KMS-11 (cell line): ENCODE measurements around the gene PAK6.

Experiments
- H2AFZ ChIP-seq: fragments of 200-600 bp; sonication (generic); 2 replicates; pipeline ENCODE4 v1.6.1; 2016; ENCODE audit warnings: antibody characterized with exemption, mixed run types, low read depth
- H3K27ac ChIP-seq: fragments of 200-600 bp; sonication (generic); 2 replicates; pipeline ENCODE4 v1.6.1; 2016; ENCODE audit warnings: mild to moderate bottlenecking, mixed run types
- H3K27me3 ChIP-seq: fragments of 200-600 bp; sonication (generic); 2 replicates; pipeline ENCODE4 v1.6.1; 2017; ENCODE audit warnings: mild to moderate bottlenecking, low read depth, mixed run types, moderate library complexity; ENCODE audit not compliant: insufficient read depth
- H3K36me3 ChIP-seq: fragments of 200-600 bp; sonication (generic); 2 replicates; pipeline ENCODE4 v1.6.1; 2017; ENCODE audit warnings: mild to moderate bottlenecking, mixed run types; ENCODE audit not compliant: insufficient read depth
- H3K4me1 ChIP-seq: fragments of 200-600 bp; sonication (generic); 2 replicates; pipeline ENCODE4 v1.6.1; 2016; ENCODE audit warnings: mild to moderate bottlenecking, low read depth, mixed run types; ENCODE audit not compliant: poor library complexity, severe bottlenecking
- H3K4me2 ChIP-seq: fragments of 200-600 bp; sonication (generic); 2 replicates; pipeline ENCODE4 v1.7.0; 2016; ENCODE audit warnings: mild to moderate bottlenecking, mixed run types
- H3K4me3 ChIP-seq: fragments of 200-600 bp; sonication (generic); IDR thresholded peaks from 2 replicates; pipeline ENCODE4 v1.6.1; 2017; ENCODE audit warnings: low read depth, low read length, mixed read lengths; ENCODE audit not compliant: insufficient read depth
- H3K79me2 ChIP-seq: fragments of 200-600 bp; sonication (generic); 2 replicates; pipeline ENCODE4 v1.6.1; 2016; ENCODE audit warnings: low read depth, mixed run types; ENCODE audit not compliant: insufficient read depth
- H3K9ac ChIP-seq: fragments of 200-600 bp; sonication (generic); 2 replicates; pipeline ENCODE4 v1.6.1; 2016; ENCODE audit warnings: mild to moderate bottlenecking, mixed run types
- H4K20me1 ChIP-seq: fragments of 200-600 bp; sonication (generic); 2 replicates; pipeline ENCODE4 v1.6.1; 2016; ENCODE audit warnings: mild to moderate bottlenecking, mixed run types; ENCODE audit not compliant: insufficient read depth
- CTCF ChIP-seq: fragments of 200-600 bp; sonication (generic); conservative IDR thresholded peaks from 2 replicates; pipeline ENCODE4 v1.6.1; 2017; ENCODE audit warnings: low read depth, mild to moderate bottlenecking, antibody characterized with exemption, low read length, moderate library complexity, mixed read lengths

PAK6 gene

GRCh38 chr15:40239404-40239692 is 485 bp downstream of the PAK6 start:
- Histone ChIP-seq H3K9ac (no peak overlapping the region), H3K4me3 (no peak overlapping the region), H2AFZ (no peak overlapping the region), H3K79me2 (no peaks in the 10 kb centered on the region), H3K4me1 (peaks cover 9% of the 10 kb centered on the region), H3K36me3 (no peaks in the 10 kb centered on the region), H3K27me3 (no peaks in the 10 kb centered on the region), H3K4me2 (no peak overlapping the region), H3K27ac (no peak overlapping the region), H4K20me1 (no peaks in the 10 kb centered on the region)
- TF ChIP-seq CTCF: no peak

- Histone ChIP-seq H4K20me1 (no peaks in the 10 kb centered on the region), H3K36me3 (no peaks in the 10 kb centered on the region), H3K27ac (no peak overlapping the region), H3K27me3 (no peaks in the 10 kb centered on the region), H2AFZ (no peak overlapping the region), H3K9ac (no peak overlapping the region), H3K79me2 (no peaks in the 10 kb centered on the region), H3K4me1 (peaks cover 3% of the 10 kb centered on the region), H3K4me2 (no peak overlapping the region), H3K4me3 (no peak overlapping the region)
- no peak for TF ChIP-seq CTCF
Measured at GRCh38 chr15:40239693-40240618, 1.1 kb downstream of the PAK6 start.

DNA sequence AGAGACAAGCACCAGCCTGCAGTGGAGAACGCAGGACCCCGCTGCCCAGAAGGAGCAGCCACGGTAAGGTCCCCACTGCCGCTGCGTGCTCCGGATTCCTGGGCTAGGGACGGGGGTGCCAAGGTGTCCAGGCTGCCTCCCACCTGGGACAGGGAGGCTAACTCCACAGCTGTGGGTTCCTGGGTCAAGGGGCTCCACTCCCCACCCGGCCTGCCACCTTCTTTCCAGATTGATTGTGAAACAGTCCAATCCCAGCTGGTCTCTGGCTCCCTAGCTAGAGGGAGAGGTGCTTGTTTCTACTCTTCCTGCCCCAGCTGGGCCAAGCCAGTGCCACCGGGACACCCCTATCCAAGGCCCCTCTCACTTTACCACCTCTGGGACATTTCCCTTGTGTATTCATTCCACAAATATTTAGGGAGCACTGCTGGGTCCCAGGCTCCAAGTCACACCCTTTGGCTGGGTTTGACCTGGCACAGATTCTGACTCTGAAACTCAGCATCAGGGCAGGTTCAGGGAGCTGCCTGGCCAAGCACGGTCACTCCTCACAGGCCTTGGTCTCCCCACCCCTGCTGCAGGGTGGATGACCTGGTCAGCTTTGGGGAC is 1.9 kb downstream of the PAK6 start:
- no peak overlapping the region for H3K4me2 ChIP-seq
- no peaks in the 10 kb centered on the region for H3K4me1 ChIP-seq
- no peaks in the 10 kb centered on the region for H3K27me3 ChIP-seq
- no peaks in the 10 kb centered on the region for H3K36me3 ChIP-seq
- no peak for TF ChIP-seq CTCF
- H3K79me2 ChIP-seq: no peaks in the 10 kb centered on the region
- H4K20me1 ChIP-seq: no peaks in the 10 kb centered on the region
- H3K9ac ChIP-seq: no peak overlapping the region
- H2AFZ ChIP-seq: no peak overlapping the region
- H3K27ac ChIP-seq: no peak overlapping the region
- no peak overlapping the region for H3K4me3 ChIP-seq

DNA sequence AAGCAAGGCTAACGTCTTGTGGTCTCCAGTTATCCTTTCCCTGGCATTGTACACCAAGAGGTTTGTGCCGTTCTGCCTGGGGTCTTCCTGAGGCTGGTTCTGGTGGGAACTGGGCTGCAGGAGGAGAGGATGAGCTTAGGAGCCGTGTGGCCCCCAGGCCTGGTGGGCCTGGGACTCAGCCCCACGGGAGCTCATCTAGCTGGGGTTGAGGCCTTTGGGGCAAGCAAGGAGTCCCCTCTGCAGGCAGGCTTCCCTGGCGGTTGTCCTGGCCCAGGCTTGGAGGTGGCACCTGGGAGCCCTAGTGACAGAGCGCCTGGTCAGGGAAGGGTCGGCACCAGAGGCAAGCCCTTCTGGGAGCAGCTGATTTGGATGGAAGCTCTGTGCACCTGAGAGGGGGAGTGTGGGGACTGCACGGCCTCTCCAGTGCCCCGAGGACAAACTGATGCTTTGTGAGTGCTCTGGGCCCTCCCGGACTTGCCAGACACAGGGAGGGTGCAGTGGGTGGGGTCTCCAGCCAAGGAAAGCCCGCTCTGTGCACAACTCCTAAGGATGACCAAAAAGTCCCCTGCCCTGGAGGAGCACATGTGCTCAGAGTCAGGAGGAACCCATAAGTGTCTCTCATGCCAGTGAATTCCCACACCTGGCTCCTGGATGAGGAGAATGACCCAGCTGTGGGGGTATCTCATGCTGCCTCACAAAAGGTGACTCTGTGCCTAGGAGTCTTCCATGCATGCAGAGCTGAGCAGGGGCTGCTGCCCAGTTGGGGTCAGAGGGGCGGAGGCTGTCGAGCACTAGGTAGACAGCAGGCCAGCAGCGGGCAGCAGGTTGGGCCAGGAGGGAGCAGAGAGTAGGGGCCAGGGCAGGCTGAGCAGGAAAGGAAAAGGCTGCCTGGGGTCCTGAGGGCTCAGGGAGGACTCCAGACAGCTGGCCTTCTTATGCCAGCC is 2.7 kb downstream of the PAK6 start:
- no peak for TF ChIP-seq CTCF
- Histone ChIP-seq H3K79me2 (no peaks in the 10 kb centered on the region), H2AFZ (no peak overlapping the region), H3K27ac (no peak overlapping the region), H3K4me3 (no peak overlapping the region), H3K9ac (no peak overlapping the region), H3K27me3 (no peaks in the 10 kb centered on the region), H3K4me2 (no peak overlapping the region), H3K4me1 (no peaks in the 10 kb centered on the region), H3K36me3 (no peaks in the 10 kb centered on the region), H4K20me1 (no peaks in the 10 kb centered on the region)
